HG03342 (cell line): ENCODE results near the gene TTC32.
A peak's percentile ranks its signal among the peaks of the same experiment; 100 is the strongest.
"Not testable (repeated sequence)": the region's sequence is repeated elsewhere in the genome, so short reads cannot be mapped to it uniquely, and the experiment has no call there.

ENCODE experiments used
- ATAC-seq: cut with Tn5 transposase; IDR thresholded peaks from one replicate; pipeline ENCODE4 v1.9.1; 2021; ENCODE audit warnings: mild to moderate bottlenecking, moderate library complexity; ENCODE audit not compliant: unreplicated experiment

Gene TTC32

GRCh38 chr2:19899985-19900930 is 1.5 kb downstream of the TTC32 start:
- ATAC-seq = peak; percentile 17

GRCh38 chr2:19898592-19899329 is 3.0 kb downstream of the TTC32 start:
- no peak for ATAC-seq

GRCh38 chr2:19897623-19898245 is 4.0 kb downstream of the TTC32 start:
- no peak for ATAC-seq

- ATAC-seq = no peak
Observed at GRCh38 chr2:19895535-19895934, 6.2 kb downstream of the TTC32 start.

GRCh38 chr2:19894134-19894792 is 7.5 kb downstream of the TTC32 start:
- ATAC-seq = peak; percentile 15

- peak; percentile 74 for ATAC-seq
Observed at GRCh38 chr2:19893520-19894133, 8.2 kb downstream of the TTC32 start.

GRCh38 chr2:19891971-19892370 is 9.8 kb downstream of the TTC32 start:
- ATAC-seq = not testable (repeated sequence)

GRCh38 chr2:19890104-19890503 is 11.7 kb downstream of the TTC32 start:
- ATAC-seq = no peak

- no peak for ATAC-seq
Observed at GRCh38 chr2:19888831-19889230, 13.0 kb downstream of the TTC32 start.

GRCh38 chr2:19887510-19887909 is 14.3 kb downstream of the TTC32 start:
- ATAC-seq = no peak

- no peak for ATAC-seq
Observed at GRCh38 chr2:19886261-19886660, 15.5 kb downstream of the TTC32 start.

GRCh38 chr2:19885791-19886190 is 16.0 kb downstream of the TTC32 start:
- no peak for ATAC-seq

- no peak for ATAC-seq
Observed at GRCh38 chr2:19883971-19884720, 17.6 kb downstream of the TTC32 start.

- no peak for ATAC-seq
Observed at GRCh38 chr2:19883486-19883885, 18.3 kb downstream of the TTC32 start.

- no peak for ATAC-seq
Observed at GRCh38 chr2:19882286-19882685, 19.5 kb downstream of the TTC32 start.

- ATAC-seq = no peak
Observed at GRCh38 chr2:19881908-19882265, 19.9 kb downstream of the TTC32 start.

- no peak for ATAC-seq
Observed at GRCh38 chr2:19881221-19881907, 20.4 kb downstream of the TTC32 start.

- ATAC-seq = not testable (repeated sequence)
Observed at GRCh38 chr2:19880191-19880590, 21.6 kb downstream of the TTC32 start.

GRCh38 chr2:19879120-19879519 is 22.7 kb downstream of the TTC32 start:
- ATAC-seq = no peak
